IPS-11a (cell line): ENCODE data around the gene TRRAP.
"Not testable (repeated sequence)": the region's sequence is repeated elsewhere in the genome, so short reads cannot be mapped to it uniquely, and the experiment has no call there.

Experiments
- H3K4me3 ChIP-seq: one replicate; pipeline ENCODE4 v1.5.1; 2013; ENCODE audit warnings: low read depth, low read length, control low read depth

The TRRAP gene

GRCh38 chr7:98866351-98866750 lies 12.0 kb upstream of the TRRAP start:
- no peak overlapping the region for H3K4me3 ChIP-seq

- no peak overlapping the region for H3K4me3 ChIP-seq
Measured at GRCh38 chr7:98866765-98867164, 11.6 kb upstream of the TRRAP start.

GRCh38 chr7:98868450-98868849 lies 9.9 kb upstream of the TRRAP start:
- no peak overlapping the region for H3K4me3 ChIP-seq

GRCh38 chr7:98869027-98869596 lies 9.2 kb upstream of the TRRAP start:
- H3K4me3 ChIP-seq, result peak overlapping the region; percentile 58

GRCh38 chr7:98869597-98870120 lies 8.7 kb upstream of the TRRAP start, which contains the start of gene TMEM130:
TSS of gene TMEM130 (minus strand) at chr7:98870014. CDS start at chr7:98869861, 153 bp downstream.
- H3K4me3 ChIP-seq, result peak within 1 kb of the TSS; percentile 58

GRCh38 chr7:98870121-98870651 lies 8.1 kb upstream of the TRRAP start:
- H3K4me3 ChIP-seq, result peak overlapping the region; percentile 58

GRCh38 chr7:98870807-98871491 lies 7.4 kb upstream of the TRRAP start:
- H3K4me3 ChIP-seq, result no peak overlapping the region

GRCh38 chr7:98872328-98872924 lies 5.9 kb upstream of the TRRAP start:
- no peak overlapping the region for H3K4me3 ChIP-seq

- not testable (repeated sequence) for H3K4me3 ChIP-seq
Measured at GRCh38 chr7:98873610-98874009, 4.7 kb upstream of the TRRAP start.

- no peak overlapping the region for H3K4me3 ChIP-seq
Measured at GRCh38 chr7:98874942-98875341, 3.4 kb upstream of the TRRAP start.

GRCh38 chr7:98875501-98875900 lies 2.8 kb upstream of the TRRAP start:
- H3K4me3 ChIP-seq, result no peak overlapping the region

GRCh38 chr7:98877146-98877545 lies 1.2 kb upstream of the TRRAP start:
- no peak overlapping the region for H3K4me3 ChIP-seq

- H3K4me3 ChIP-seq, result peak overlapping the region; percentile 74
Measured at GRCh38 chr7:98877692-98878364, 504 bp upstream of the TRRAP start.

- H3K4me3 ChIP-seq, result peak overlapping the region; percentile 74
Measured at GRCh38 chr7:98879198-98879978, 1.1 kb downstream of the TRRAP start.

- peak overlapping the region; percentile 74 for H3K4me3 ChIP-seq
Measured at GRCh38 chr7:98879979-98880315, 1.6 kb downstream of the TRRAP start.

- H3K4me3 ChIP-seq, result no peak overlapping the region
Measured at GRCh38 chr7:98880485-98880884, 2.2 kb downstream of the TRRAP start.

- H3K4me3 ChIP-seq, result no peak overlapping the region
Measured at GRCh38 chr7:98881561-98882315, 3.4 kb downstream of the TRRAP start.

- H3K4me3 ChIP-seq, result no peak overlapping the region
Measured at GRCh38 chr7:98884416-98884815, 6.1 kb downstream of the TRRAP start.

- no peak overlapping the region for H3K4me3 ChIP-seq
Measured at GRCh38 chr7:98887038-98887437, 8.7 kb downstream of the TRRAP start.

- no peak overlapping the region for H3K4me3 ChIP-seq
Measured at GRCh38 chr7:98892609-98893008, 14.3 kb downstream of the TRRAP start.
